OCI-LY3 (cell line): ENCODE results near the gene EXOC3L1.

Source experiments
- H2AFZ ChIP-seq: fragments of 200-600, 300-600 bp; shearing (Covaris generic); 2 replicates; pipeline ENCODE4 v1.6.0; 2014; ENCODE audit warnings: antibody characterized with exemption, low read depth, low read length
- H3K27ac ChIP-seq: fragments of 200-600, 300-600 bp; sonication (generic); 2 replicates; pipeline ENCODE4 v1.5.1; 2014; ENCODE audit warnings: mild to moderate bottlenecking, low read length, moderate library complexity, mixed read lengths
- H3K27me3 ChIP-seq: fragments of 200-600, 300-600 bp; sonication (generic); 2 replicates; pipeline ENCODE4 v1.6.1; 2014; ENCODE audit warnings: low read depth, low read length, mixed read lengths
- H3K36me3 ChIP-seq: fragments of 200-600, 300-600 bp; sonication (generic); replicated peaks from 2 replicates; pipeline ENCODE3; 2014; ENCODE audit warnings: low read depth, low read length, mixed read lengths
- H3K4me1 ChIP-seq: fragments of 300-600, 200-600 bp; sonication (generic); 2 replicates; pipeline ENCODE4 v1.6.1; 2014; ENCODE audit warnings: low read length, mixed read lengths
- H3K4me2 ChIP-seq: fragments of 200-600, 300-600 bp; sonication (generic); 2 replicates; pipeline ENCODE4 v1.6.1; 2014; ENCODE audit warnings: low read length, mixed read lengths
- H3K4me3 ChIP-seq: fragments of 300-600, 200-600 bp; sonication (generic); 2 replicates; pipeline ENCODE4 v1.5.1; 2014; ENCODE audit warnings: antibody characterized with exemption, mild to moderate bottlenecking, low read length, moderate library complexity
- H3K79me2 ChIP-seq: fragments of 300-600, 200-600 bp; shearing (Covaris generic); 2 replicates; pipeline ENCODE4 v1.6.1; 2014; ENCODE audit warnings: mild to moderate bottlenecking, low read length, mixed read lengths
- H3K9ac ChIP-seq: fragments of 300-600, 200-600 bp; shearing (Covaris generic); 2 replicates; pipeline ENCODE4 v1.6.0; 2014; ENCODE audit warnings: mild to moderate bottlenecking, low read length, moderate library complexity
- H3K9me3 ChIP-seq: fragments of 200-600, 300-600 bp; shearing (Covaris generic); 2 replicates; pipeline ENCODE4 v1.6.1; 2014; ENCODE audit warnings: low read length, mixed read lengths; ENCODE audit not compliant: insufficient read depth
- H4K20me1 ChIP-seq: fragments of 200-600, 300-600 bp; sonication (generic); 2 replicates; pipeline ENCODE4 v1.6.1; 2016; ENCODE audit warnings: low read length, mixed read lengths; ENCODE audit not compliant: insufficient read depth
- CTCF ChIP-seq: fragments of 200-600, 300-600 bp; sonication (generic); IDR thresholded peaks from 2 replicates; pipeline ENCODE4 v1.5.1; 2014; ENCODE audit warnings: antibody characterized with exemption, low read length, low read depth
- EZH2phosphoT487 ChIP-seq: fragments of 200-600 bp; shearing (Covaris generic); IDR thresholded peaks from 2 replicates; pipeline ENCODE4 v1.6.1; 2018; ENCODE audit warnings: antibody characterized with exemption, mixed run types, low read depth

The EXOC3L1 gene

GRCh38 chr16:67191411-67191994 lies 1.6 kb upstream of the EXOC3L1 start:
- Histone ChIP-seq H3K27me3 (no peaks in the 10 kb centered on the region), H3K4me3 (peak overlapping the region; percentile 96), H3K4me1 (peaks cover 12% of the 10 kb centered on the region), H3K79me2 (peaks cover 32% of the 10 kb centered on the region), H3K36me3 (peaks cover 29% of the 10 kb centered on the region), H2AFZ (peak overlapping the region; percentile 65), H3K9me3 (no peaks in the 10 kb centered on the region), H4K20me1 (no peaks in the 10 kb centered on the region), H3K4me2 (peak overlapping the region; percentile 56), H3K27ac (no peak overlapping the region), H3K9ac (peak overlapping the region; percentile 95)
- TF ChIP-seq CTCF (no peak), EZH2phosphoT487 (no peak)

GRCh38 chr16:67190448-67191399 lies 788 bp upstream of the EXOC3L1 start:
- Histone ChIP-seq H4K20me1 (no peaks in the 10 kb centered on the region), H3K4me3 (no peak overlapping the region), H3K27ac (no peak overlapping the region), H3K9me3 (no peaks in the 10 kb centered on the region), H3K4me1 (peaks cover 13% of the 10 kb centered on the region), H3K27me3 (no peaks in the 10 kb centered on the region), H3K4me2 (peak overlapping the region; percentile 56), H2AFZ (no peak overlapping the region), H3K9ac (no peak overlapping the region), H3K79me2 (peaks cover 32% of the 10 kb centered on the region), H3K36me3 (peaks cover 21% of the 10 kb centered on the region)
- TF ChIP-seq EZH2phosphoT487 (no peak), CTCF (no peak)

GRCh38 chr16:67188798-67189197 lies 1.1 kb downstream of the EXOC3L1 start:
- H3K9ac ChIP-seq = no peak overlapping the region
- no peaks in the 10 kb centered on the region for H3K27me3 ChIP-seq
- TF ChIP-seq CTCF (no peak), EZH2phosphoT487 (no peak)

GRCh38 chr16:67188323-67188722 lies 1.6 kb downstream of the EXOC3L1 start:
- Histone ChIP-seq H3K79me2 (peaks cover 17% of the 10 kb centered on the region), H3K4me1 (peaks cover 21% of the 10 kb centered on the region), H2AFZ (no peak overlapping the region), H3K9me3 (no peaks in the 10 kb centered on the region), H3K4me2 (no peak overlapping the region), H3K27me3 (no peaks in the 10 kb centered on the region), H3K27ac (no peak overlapping the region), H3K36me3 (peaks cover 2% of the 10 kb centered on the region), H4K20me1 (no peaks in the 10 kb centered on the region), H3K4me3 (no peak overlapping the region), H3K9ac (no peak overlapping the region)
- no peak for TF ChIP-seq CTCF
- no peak for TF ChIP-seq EZH2phosphoT487

More at GRCh38 chr16:67188798-67189197, 1.1 kb downstream of the EXOC3L1 start:
- H3K4me3 ChIP-seq = no peak overlapping the region
- peaks cover 7% of the 10 kb centered on the region for H3K36me3 ChIP-seq
- H3K4me2 ChIP-seq = no peak overlapping the region
- H4K20me1 ChIP-seq = no peaks in the 10 kb centered on the region
- no peak overlapping the region for H2AFZ ChIP-seq
- H3K27ac ChIP-seq = no peak overlapping the region
- peaks cover 24% of the 10 kb centered on the region for H3K4me1 ChIP-seq
- no peaks in the 10 kb centered on the region for H3K9me3 ChIP-seq
- peaks cover 21% of the 10 kb centered on the region for H3K79me2 ChIP-seq
